Ovary (tissue), 9 donors: ENCODE results near the gene ZNF205. TPM values are rescaled to one million over a fixed set of nuclear protein-coding genes. Genes with fewer than 3 reads are reported as not detected.

Experiments
- DNase-seq, 5 donors: peaks; one replicate each; pipeline ENCODE4 v3.0.0-alpha.2; 2019 to 2020
- H3K27ac ChIP-seq, 2 donors: fragments of 200-600 bp; one replicate each; pipeline versions ENCODE4 v1.5.1 to v1.8.0; 2019 to 2022
- H3K27me3 ChIP-seq: fragments of 200-600 bp; one replicate; pipeline ENCODE4 v1.8.0; 2022
- H3K36me3 ChIP-seq: fragments of 200-600 bp; sonication (generic); one replicate; pipeline ENCODE4 v1.5.1; 2019
- H3K4me1 ChIP-seq: one replicate; pipeline ENCODE4 v1.8.1; 2013; ENCODE audit warnings: mild to moderate bottlenecking, moderate library complexity; ENCODE audit not compliant: insufficient read depth
- H3K4me3 ChIP-seq: fragments of 200-600 bp; sonication (generic); one replicate; pipeline ENCODE4 v1.5.1; 2017
- H3K9me3 ChIP-seq, 2 donors: fragments of 200-600 bp in 1 of 2; sonication (generic) in 1 of 2; one replicate each; pipeline versions ENCODE4 v1.5.1 to v1.8.1; 2013 to 2019; ENCODE audit warnings: mild to moderate bottlenecking in 1 of 2, moderate library complexity in 1 of 2
- CTCF ChIP-seq, 3 donors: fragments of 450-650 bp in 2 of 3; fragments of 200-600 bp in 1 of 3; IDR thresholded peaks; one replicate each; pipeline versions ENCODE4 v1.5.1 to v1.8.0; 2016 to 2022; ENCODE audit warnings: antibody characterized with exemption in 3 of 3, mild to moderate bottlenecking in 1 of 3
- EP300 ChIP-seq: sonication (generic); formaldehyde crosslinking; IDR thresholded peaks from one replicate; pipeline ENCODE4 v1.6.1; 2017; ENCODE audit warnings: antibody characterized with exemption
- POLR2A ChIP-seq: fragments of 450-650 bp; IDR thresholded peaks from one replicate; pipeline ENCODE4 v1.6.1; 2017; ENCODE audit warnings: antibody characterized with exemption, mild to moderate bottlenecking, moderate library complexity
- WGBS, 3 donors: extraction: QIAGEN DNeasy Blood & Tissue Kit in 1 of 3; methylation state at CpG; one replicate each; pipeline versions ENCODE4 v1.1.5 to v1.1.7; 2013 to 2017; 5-methylcytosine and 5-hydroxymethylcytosine counted together
- intact Hi-C, 4 donors: fragments of 100-400 bp; cut with DNase I; formaldehyde crosslinking; loops; one replicate each; pipeline versions ENCODE4 v1.11.0 to v1.15.1; 2022 to 2023
- polyA plus RNA-seq, 2 donors: library from polyadenylated mRNA; stranded (reverse); fragments of 200-250 nt in 1 of 2; fragments of 350-450 nt in 1 of 2; fragmentation: Illumina TruSeq in 1 of 2; extraction: RNeasy Lipid Tissue Mini Kit (QIAGEN cat#74804) in 1 of 2; gene quantifications; one replicate each; pipeline ENCODE4 v1.2.3, GENCODE V29; 2013 to 2014
- total RNA-seq, 7 donors: library from RNA; depleted of rRNA in 2 of 7; stranded (reverse); fragments of >200 nt in 2 of 7; fragmentation: NEBNext Ultra II Directional in 3 of 7; extraction: Animal tissue kit (Norgen Biotek cat#: 25700) in 3 of 7; gene quantifications; one replicate each; pipeline versions ENCODE4 v1.1.0 to v1.2.4, GENCODE V29; 2016 to 2023
- donor health status: DM: no; HTN: no; CAD: no; lungs with moderate emphysema.
- donor health status: DM: no; HTN: no; CAD: no.
- donor health status: Bipolar disorder and iron deficiency.
- donor health status: DM: yes; HTN: yes; CAD: no.
- donor health status: DM: no; HTN: no; CAD: no.
- donor health status: DM: yes; HTN: yes; CAD: no.

ZNF205 gene
- total and polyA plus RNA-seq, 9 donors: 3.0 to 22.1 (median 15.6) TPM

GRCh38 chr16:3157229-3158025, 45.0 kb downstream of the ZNF205 start:
- Histone ChIP-seq H3K27me3 (no peaks in the 10 kb centered on the region), H3K9me3 (no peaks in the 10 kb centered on the region), H3K4me1 (peaks cover 8% of the 10 kb centered on the region), H3K36me3 (no peaks in the 10 kb centered on the region), H3K27ac (peak overlapping the region; percentile 78 to 87), H3K4me3 (peak overlapping the region; percentile 94)
- DNase-seq: peak; percentile 70 to 86 (median 82)
- TF ChIP-seq POLR2A: no peak
- 0 to 1% (median 1%) methylated on average over 53 to 59 of the region's 59 CpGs for WGBS, 3 donors
- intact Hi-C loops: no loop called here

- peak overlapping the region; percentile 94 for H3K4me3 ChIP-seq
- no peaks in the 10 kb centered on the region for H3K9me3 ChIP-seq
- peak overlapping the region; percentile 78 to 87 for H3K27ac ChIP-seq
- peaks cover 8% of the 10 kb centered on the region for H3K4me1 ChIP-seq
- no peaks in the 10 kb centered on the region for H3K27me3 ChIP-seq
- TF ChIP-seq CTCF (IDR thresholded peaks at IDR 0.05) (no peak), POLR2A (no peak), EP300 (no peak)
- 0 to 1% (median 0%) methylated on average over 16 to 27 of the region's 27 CpGs for WGBS, 3 donors
- intact Hi-C loops: no loop called here
- H3K36me3 ChIP-seq: no peaks in the 10 kb centered on the region
- DNase-seq: peak in 2 of 5 donors; percentile 46 to 62
Observed at GRCh38 chr16:3158026-3158509, 45.7 kb downstream of the ZNF205 start.

GRCh38 chr16:3158510-3159314, 46.3 kb downstream of the ZNF205 start:
- no peaks in the 10 kb centered on the region for H3K27me3 ChIP-seq
- H3K4me3 ChIP-seq: peak overlapping the region; percentile 94
- no peaks in the 10 kb centered on the region for H3K36me3 ChIP-seq
- intact Hi-C loops: no loop called here
- WGBS, 3 donors: 0 to 1% (median 0%) methylated on average over 63 to 70 of the region's 70 CpGs
- H3K4me1 ChIP-seq: peaks cover 8% of the 10 kb centered on the region
- H3K27ac ChIP-seq: peak overlapping the region; percentile 78 to 87
- TF ChIP-seq EP300 (no peak), POLR2A (peak; percentile 29)
- peak; percentile 84 to 89 (median 87) for DNase-seq
- H3K9me3 ChIP-seq: no peaks in the 10 kb centered on the region

GRCh38 chr16:3161235-3162018, 49.0 kb downstream of the ZNF205 start:
- no peaks in the 10 kb centered on the region for H3K36me3 ChIP-seq
- peaks cover 8% of the 10 kb centered on the region for H3K4me1 ChIP-seq
- DNase-seq: peak in 1 of 5 donors; percentile 25
- intact Hi-C loops: loop anchor here in 2 of 4 donors (5.0 to 10.0 kb wide), 4 partner anchors 107 to 1793 kb away; partner anchors contain the start of genes BICDL2 (in 1 of the 2) and SEC14L5 (in 1 of the 2)
- 78 to 88% (median 83%) methylated on average over 36 of the region's 36 CpGs for WGBS, 3 donors
- H3K27me3 ChIP-seq: no peaks in the 10 kb centered on the region
- no peak overlapping the region for H3K27ac ChIP-seq
- no peak for TF ChIP-seq EP300
- TF ChIP-seq POLR2A: no peak
- no peak for TF ChIP-seq CTCF (IDR thresholded peaks at IDR 0.05)
- H3K4me3 ChIP-seq: no peak overlapping the region
- no peaks in the 10 kb centered on the region for H3K9me3 ChIP-seq
